Memory B cell (primary cell): ENCODE measurements around the gene OR10D3.
A peak's percentile ranks its signal among the peaks of the same experiment; 100 is the strongest.
"Not testable (repeated sequence)": the region's sequence is repeated elsewhere in the genome, so short reads cannot be mapped to it uniquely, and the experiment has no call there.

Source experiments
- ATAC-seq: fragments of 150-1000 bp; cut with Tn5 transposase; 2 replicates; pipeline ENCODE4 v1.10.0; 2021; ENCODE audit warnings: low read depth, mild to moderate bottlenecking, moderate library complexity
- DNase-seq, 2 donors: peaks; one replicate each; pipeline ENCODE4 v3.0.0; 2022; ENCODE audit warnings: low spot score in 2 of 2
- H3K27ac Mint-ChIP-seq: one replicate; pipeline ENCODE4 v1.8.0; 2022; ENCODE audit warnings: mild to moderate bottlenecking, moderate library complexity, mixed read lengths
- H3K27me3 Mint-ChIP-seq: one replicate; pipeline ENCODE4 v1.8.0; 2022; ENCODE audit warnings: mixed read lengths
- H3K36me3 Mint-ChIP-seq: one replicate; pipeline ENCODE4 v1.8.0; 2022; ENCODE audit warnings: mild to moderate bottlenecking, mixed read lengths
- H3K4me1 Mint-ChIP-seq: one replicate; pipeline ENCODE4 v1.8.0; 2022; ENCODE audit warnings: mixed read lengths
- H3K4me3 Mint-ChIP-seq: one replicate; pipeline ENCODE4 v1.8.0; 2022; ENCODE audit warnings: mild to moderate bottlenecking, moderate library complexity, mixed read lengths
- H3K9me3 Mint-ChIP-seq: one replicate; pipeline ENCODE4 v1.8.0; 2022; ENCODE audit warnings: mixed read lengths

The OR10D3 gene, protein sequence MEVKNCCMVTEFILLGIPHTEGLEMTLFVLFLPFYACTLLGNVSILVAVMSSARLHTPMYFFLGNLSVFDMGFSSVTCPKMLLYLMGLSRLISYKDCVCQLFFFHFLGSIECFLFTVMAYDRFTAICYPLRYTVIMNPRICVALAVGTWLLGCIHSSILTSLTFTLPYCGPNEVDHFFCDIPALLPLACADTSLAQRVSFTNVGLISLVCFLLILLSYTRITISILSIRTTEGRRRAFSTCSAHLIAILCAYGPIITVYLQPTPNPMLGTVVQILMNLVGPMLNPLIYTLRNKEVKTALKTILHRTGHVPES

DNA sequence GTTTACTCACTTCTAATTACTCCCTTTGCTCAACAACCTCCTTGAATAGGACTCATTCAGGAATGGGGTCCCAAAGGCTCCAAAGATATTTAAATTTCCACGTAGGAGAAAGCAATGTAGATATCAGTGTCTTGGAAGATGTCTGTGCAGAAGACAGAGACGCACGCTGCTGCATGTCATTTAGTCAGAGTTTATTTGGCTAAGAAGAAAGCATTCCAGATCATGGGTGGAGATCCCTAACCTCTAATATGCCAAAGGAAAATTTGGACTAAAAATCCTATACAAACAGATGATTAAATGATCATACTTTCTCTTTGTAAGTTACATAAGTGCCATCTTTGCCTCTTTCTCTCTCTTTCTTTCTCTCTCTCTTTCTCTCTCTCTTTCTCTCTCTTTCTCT is at the start of gene OR10D3:
Gene OR10D3, plus strand, starts transcription at position 278 of the 400 bp plus-strand sequence. CDS start 1,925 bp downstream, outside the sequence.
- no peaks in the 10 kb centered on the region for H3K9me3 Mint-ChIP-seq
- no peaks in the 10 kb centered on the region for H3K36me3 Mint-ChIP-seq
- H3K4me1 Mint-ChIP-seq = no peaks in the 10 kb centered on the region
- H3K4me3 Mint-ChIP-seq = no peak within 1 kb of the TSS
- H3K27ac Mint-ChIP-seq = no peak within 1 kb of the TSS
- ATAC-seq (no peak), DNase-seq (no peak)
- peaks cover 5% of the 10 kb centered on the region for H3K27me3 Mint-ChIP-seq

DNA sequence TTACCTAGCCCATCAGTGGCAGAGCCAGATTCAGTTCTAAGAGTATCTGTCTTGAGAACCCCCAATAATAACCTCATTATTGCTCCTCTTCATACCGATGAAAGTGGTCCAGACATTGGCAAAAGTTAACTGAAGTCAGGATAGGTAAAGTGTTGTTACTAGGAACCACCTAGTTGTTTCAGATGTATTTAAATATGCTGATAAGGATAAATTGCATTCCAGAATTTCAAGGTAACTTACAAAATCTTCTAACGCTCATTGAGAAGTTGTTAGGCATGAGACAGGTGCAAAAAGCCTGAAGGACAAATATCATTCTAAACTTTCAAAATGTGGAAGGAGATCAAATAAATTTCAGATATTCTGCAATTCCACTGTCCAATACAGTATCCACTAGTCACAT is 40.1 kb upstream of the OR10D3 start:
- H3K4me1 Mint-ChIP-seq = no peaks in the 10 kb centered on the region
- no peak overlapping the region for H3K27ac Mint-ChIP-seq
- ATAC-seq = no peak
- H3K36me3 Mint-ChIP-seq = peaks cover 24% of the 10 kb centered on the region
- DNase-seq = no peak
- peaks cover 7% of the 10 kb centered on the region for H3K9me3 Mint-ChIP-seq
- no peaks in the 10 kb centered on the region for H3K27me3 Mint-ChIP-seq
- H3K4me3 Mint-ChIP-seq = no peak overlapping the region

DNA sequence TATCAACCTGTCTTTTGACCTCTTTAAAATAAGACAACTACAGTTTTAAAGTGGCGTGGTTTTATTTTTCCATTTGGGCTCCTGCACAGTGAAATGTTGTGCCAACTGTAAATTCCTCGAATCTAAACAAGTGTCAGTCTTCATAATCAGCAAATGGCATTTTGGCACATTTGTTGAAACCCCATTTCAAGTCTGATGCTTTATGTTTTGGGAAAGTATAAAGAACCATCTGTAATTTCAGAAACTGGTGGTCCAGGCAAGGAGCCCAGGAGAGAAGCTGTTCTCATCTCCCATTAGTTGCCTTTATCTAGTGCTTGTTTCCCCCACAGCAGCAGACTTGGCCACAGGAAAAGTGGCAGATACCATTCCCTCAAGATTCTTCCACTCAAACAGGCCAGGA is 35.2 kb upstream of the OR10D3 start:
- Mint-ChIP-seq H3K4me3 (no peak overlapping the region), H3K27me3 (no peaks in the 10 kb centered on the region), H3K27ac (no peak overlapping the region), H3K9me3 (peaks cover 2% of the 10 kb centered on the region), H3K36me3 (peaks cover 2% of the 10 kb centered on the region), H3K4me1 (peaks cover 2% of the 10 kb centered on the region)
- ATAC-seq (no peak), DNase-seq (no peak)

DNA sequence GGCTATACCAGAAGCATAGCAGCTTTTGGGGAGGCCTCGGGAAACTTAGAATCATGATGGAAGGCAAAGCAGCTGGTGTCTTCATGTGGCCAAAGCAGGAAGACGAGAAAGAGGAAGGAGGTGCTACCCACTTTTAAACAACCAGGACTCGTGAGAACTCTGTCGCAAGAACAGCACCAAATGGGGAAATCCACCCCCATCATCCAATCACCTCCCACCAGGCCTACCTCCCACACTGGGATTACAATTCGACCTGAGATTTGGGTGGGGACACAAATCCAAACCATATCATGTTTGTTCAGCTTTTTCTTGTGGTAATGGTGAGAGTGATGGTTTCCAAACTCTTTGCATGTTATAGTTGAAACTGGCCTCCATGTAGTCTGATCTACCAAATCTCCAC is 32.5 kb upstream of the OR10D3 start:
- Mint-ChIP-seq H3K4me3 (no peak overlapping the region), H3K36me3 (no peaks in the 10 kb centered on the region), H3K27me3 (no peaks in the 10 kb centered on the region), H3K9me3 (peaks cover 2% of the 10 kb centered on the region), H3K27ac (no peak overlapping the region), H3K4me1 (peaks cover 2% of the 10 kb centered on the region)
- ATAC-seq (peak; percentile 86), DNase-seq (no peak)

DNA sequence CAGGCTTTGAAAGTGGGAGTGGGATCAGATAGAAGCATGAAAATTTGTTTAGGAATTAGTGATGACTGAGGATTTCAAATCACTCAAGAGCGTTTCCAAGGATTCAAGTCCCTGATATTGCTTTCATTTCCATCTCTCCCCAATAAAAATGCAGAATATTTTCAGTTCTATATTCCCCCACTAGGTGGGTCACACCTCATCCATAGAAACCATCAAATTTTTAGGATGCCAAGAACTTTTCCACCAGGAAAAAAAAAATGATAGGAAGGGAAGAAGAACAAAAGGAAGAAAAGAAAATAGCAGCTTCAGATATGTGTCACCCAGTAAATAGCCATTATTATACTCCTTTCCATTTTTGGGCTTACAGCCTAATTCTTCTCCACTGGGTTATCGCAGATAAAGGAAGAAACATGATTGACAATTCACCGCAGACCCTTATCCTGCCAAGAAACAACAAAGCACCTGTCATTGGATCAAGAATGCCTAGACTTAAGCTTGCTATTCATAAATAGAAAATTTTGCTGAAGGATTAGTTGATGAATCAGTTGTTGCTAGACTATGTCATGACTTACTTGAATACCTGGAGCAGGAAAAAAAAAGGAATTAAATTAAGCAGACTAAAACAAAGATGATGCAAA is 30.3 kb upstream of the OR10D3 start:
- Mint-ChIP-seq H3K4me1 (peaks cover 2% of the 10 kb centered on the region), H3K27me3 (peaks cover 5% of the 10 kb centered on the region), H3K4me3 (no peak overlapping the region), H3K27ac (no peak overlapping the region), H3K9me3 (peaks cover 2% of the 10 kb centered on the region), H3K36me3 (no peaks in the 10 kb centered on the region)
- ATAC-seq = no peak
- no peak for DNase-seq

DNA sequence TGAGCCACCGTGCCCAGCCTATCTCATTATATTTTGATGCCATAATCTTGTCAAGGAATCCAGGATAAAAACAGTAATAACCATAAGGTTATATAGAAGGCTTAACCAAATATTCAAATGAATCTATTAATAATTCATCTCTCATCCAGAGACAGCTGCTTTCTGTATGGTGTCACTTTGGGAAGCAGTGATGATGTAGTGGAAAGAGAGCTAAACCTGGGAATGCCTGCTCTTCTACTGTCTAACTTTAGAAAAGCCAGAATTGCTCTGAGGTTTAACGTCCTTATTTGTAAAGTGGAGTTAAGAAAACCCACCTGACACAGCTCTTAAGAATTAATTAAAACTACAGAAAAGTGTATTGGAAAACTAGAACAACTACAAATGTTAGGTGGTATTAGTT is 29.3 kb upstream of the OR10D3 start:
- Mint-ChIP-seq H3K9me3 (peaks cover 2% of the 10 kb centered on the region), H3K27ac (no peak overlapping the region), H3K4me1 (peaks cover 2% of the 10 kb centered on the region), H3K36me3 (no peaks in the 10 kb centered on the region), H3K27me3 (peaks cover 9% of the 10 kb centered on the region), H3K4me3 (no peak overlapping the region)
- no peak for DNase-seq
- ATAC-seq = no peak

DNA sequence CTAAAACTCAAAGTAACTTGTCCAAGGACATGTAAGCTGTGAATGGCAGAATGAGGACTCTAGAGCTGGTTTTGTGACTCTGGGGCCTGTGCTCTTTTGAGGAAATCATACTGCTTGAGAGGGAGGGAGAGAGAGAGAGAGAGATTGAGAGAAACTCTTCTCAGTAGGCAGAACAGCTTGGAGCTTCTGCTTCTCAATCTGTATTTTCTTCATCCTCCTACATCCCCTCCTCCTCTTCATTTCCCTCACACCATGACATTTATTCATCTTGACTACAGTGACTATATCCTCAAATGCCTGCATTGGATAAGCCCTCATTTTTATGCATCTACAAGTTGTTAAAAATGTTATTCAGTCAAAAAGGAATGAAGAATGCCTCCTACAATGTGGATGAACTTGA is 23.7 kb upstream of the OR10D3 start:
- no peaks in the 10 kb centered on the region for H3K4me1 Mint-ChIP-seq
- no peaks in the 10 kb centered on the region for H3K36me3 Mint-ChIP-seq
- DNase-seq (no peak), ATAC-seq (no peak)
- no peak overlapping the region for H3K4me3 Mint-ChIP-seq
- peaks cover 12% of the 10 kb centered on the region for H3K27me3 Mint-ChIP-seq
- H3K9me3 Mint-ChIP-seq = no peaks in the 10 kb centered on the region
- no peak overlapping the region for H3K27ac Mint-ChIP-seq

DNA sequence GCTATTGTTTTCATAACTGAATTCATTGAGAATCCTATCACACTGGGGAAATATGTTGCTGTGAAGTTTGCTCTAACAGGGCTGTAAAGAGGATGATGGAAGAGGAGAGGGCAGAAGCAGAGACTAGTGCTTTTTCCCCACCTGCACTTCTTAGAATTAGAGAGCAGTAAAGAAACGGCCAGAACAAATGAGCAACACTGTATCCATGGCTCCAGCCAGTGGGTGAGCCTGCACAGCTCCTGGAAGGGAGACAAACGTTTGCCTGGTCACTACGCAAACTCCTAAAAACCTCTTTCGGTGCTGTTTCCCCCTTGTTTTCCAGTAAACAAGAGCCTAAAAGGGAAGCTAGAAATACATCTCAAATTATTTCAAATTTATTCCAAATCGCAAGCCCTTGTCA is 22.2 kb upstream of the OR10D3 start:
- ATAC-seq (no peak), DNase-seq (no peak)
- no peaks in the 10 kb centered on the region for H3K4me1 Mint-ChIP-seq
- peaks cover 12% of the 10 kb centered on the region for H3K27me3 Mint-ChIP-seq
- H3K4me3 Mint-ChIP-seq = no peak overlapping the region
- no peak overlapping the region for H3K27ac Mint-ChIP-seq
- H3K36me3 Mint-ChIP-seq = no peaks in the 10 kb centered on the region
- H3K9me3 Mint-ChIP-seq = peaks cover 2% of the 10 kb centered on the region

DNA sequence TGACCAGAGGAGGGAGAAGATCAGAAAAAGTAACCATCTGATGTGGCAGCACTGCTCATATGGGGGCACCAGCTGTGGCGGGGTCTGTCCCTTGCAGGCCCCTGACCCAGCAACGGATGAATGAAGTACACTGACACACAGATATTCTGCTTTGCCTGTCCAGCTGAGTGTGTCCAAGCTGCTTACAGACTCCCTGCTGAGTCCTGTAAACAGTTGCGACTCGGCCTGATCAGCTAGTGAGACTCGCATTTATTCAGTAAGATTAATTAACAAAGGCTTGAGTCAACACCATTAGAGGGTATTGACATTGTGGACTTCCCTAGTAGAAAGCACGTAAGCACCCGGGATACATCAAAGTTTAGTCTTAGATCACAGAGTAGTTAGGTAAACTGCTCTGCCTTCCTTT is 15.3 kb upstream of the OR10D3 start:
- Mint-ChIP-seq H3K27ac (no peak overlapping the region), H3K36me3 (no peaks in the 10 kb centered on the region)

DNA sequence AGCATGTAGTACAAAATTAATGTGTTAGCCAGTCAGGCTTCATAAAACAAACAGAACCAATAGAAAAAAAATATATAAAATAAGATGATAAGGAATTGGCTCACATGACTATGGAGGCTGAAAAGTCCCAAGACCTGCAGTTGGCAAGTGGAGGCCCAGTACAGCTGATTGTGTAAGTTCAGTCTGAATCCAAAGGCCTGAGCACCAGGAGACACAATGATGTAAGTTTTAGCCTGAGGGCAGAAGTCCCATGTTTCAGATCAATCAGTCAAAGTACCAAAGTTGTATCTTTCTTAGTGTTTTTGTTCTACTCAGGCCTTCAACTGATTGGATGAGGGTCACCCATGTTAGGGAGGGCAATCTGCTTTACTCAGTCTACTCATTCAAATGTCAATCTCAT is 14.3 kb upstream of the OR10D3 start:
- no peak overlapping the region for H3K4me3 Mint-ChIP-seq
- H3K27ac Mint-ChIP-seq = no peak overlapping the region

More for the DNA sequence above, 15.3 kb upstream of the OR10D3 start:
- H3K9me3 Mint-ChIP-seq = peaks cover 3% of the 10 kb centered on the region
- DNase-seq = no peak
- no peak for ATAC-seq
- H3K27me3 Mint-ChIP-seq = peaks cover 6% of the 10 kb centered on the region
- H3K4me1 Mint-ChIP-seq = peaks cover 2% of the 10 kb centered on the region
- no peak overlapping the region for H3K4me3 Mint-ChIP-seq

DNA sequence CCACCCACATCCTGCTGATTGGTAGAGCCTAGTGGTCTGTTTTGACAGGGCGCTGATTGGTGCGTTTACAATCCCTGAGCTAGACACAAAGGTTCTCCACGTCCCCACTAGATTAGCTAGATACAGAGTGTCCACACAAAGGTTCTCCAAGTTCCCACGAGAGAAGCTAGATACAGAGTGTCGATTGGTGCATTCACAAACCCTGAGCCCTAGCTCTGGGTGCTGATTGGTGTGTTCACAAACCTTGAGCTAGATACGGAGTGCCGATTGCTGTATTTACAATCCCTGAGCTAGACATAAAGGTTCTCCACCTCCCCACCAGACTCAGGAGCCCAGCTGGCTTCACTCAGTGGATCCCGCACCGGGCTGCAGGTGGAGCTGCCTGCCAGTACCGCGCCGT is 12.8 kb upstream of the OR10D3 start:
- ATAC-seq, H3K9me3 Mint-ChIP-seq, H3K27me3 Mint-ChIP-seq, DNase-seq, H3K4me3 Mint-ChIP-seq, H3K36me3 Mint-ChIP-seq, H3K27ac Mint-ChIP-seq, H3K4me1 Mint-ChIP-seq: not testable (repeated sequence)

More for the DNA sequence above, 14.3 kb upstream of the OR10D3 start:
- peaks cover 3% of the 10 kb centered on the region for H3K9me3 Mint-ChIP-seq
- H3K36me3 Mint-ChIP-seq = no peaks in the 10 kb centered on the region
- DNase-seq (no peak), ATAC-seq (no peak)
- H3K4me1 Mint-ChIP-seq = peaks cover 2% of the 10 kb centered on the region
- peaks cover 6% of the 10 kb centered on the region for H3K27me3 Mint-ChIP-seq

DNA sequence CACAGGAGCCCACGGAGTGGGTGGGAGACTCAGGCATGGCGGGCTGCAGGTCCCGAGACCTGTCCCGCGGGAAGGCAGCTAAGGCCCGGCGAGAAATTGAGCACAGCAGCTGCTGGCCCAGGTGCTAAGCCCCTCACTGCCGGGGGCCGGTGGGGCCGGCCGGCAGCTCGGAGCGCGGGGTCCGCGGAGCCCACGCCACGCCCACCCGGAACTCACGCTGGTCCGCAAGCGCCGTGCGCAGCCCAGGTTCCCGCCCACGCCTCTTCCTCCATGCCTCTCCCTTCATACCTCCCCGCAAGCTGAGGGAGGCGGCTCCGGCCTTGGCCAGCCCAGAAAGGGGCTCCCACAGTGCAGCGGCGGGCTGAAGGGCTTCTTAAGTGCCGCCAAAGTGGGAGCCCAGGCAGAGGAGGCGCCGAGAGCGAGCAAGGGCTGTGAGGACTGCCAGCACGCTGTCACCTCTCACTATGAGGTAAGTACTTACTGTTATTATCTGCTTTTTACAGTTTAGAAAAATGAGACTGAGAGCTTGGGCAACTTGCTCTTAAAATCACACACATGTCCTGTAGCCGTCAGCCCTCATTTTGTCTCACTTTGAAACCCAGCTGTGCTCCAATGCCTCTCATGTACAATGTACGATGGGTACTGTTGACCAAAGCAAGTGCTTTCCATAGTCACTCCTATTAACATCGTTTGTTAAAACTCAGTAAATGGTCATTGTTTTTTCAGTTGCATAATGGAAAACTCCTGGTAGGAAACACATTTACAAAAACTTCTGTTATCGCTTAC is 12.2 kb upstream of the OR10D3 start:
- ATAC-seq = no peak
- Mint-ChIP-seq H3K4me3 (no peak overlapping the region), H3K36me3 (no peaks in the 10 kb centered on the region), H3K9me3 (peaks cover 1% of the 10 kb centered on the region), H3K27me3 (peaks cover 6% of the 10 kb centered on the region), H3K27ac (no peak overlapping the region), H3K4me1 (peaks cover 2% of the 10 kb centered on the region)
- no peak for DNase-seq

DNA sequence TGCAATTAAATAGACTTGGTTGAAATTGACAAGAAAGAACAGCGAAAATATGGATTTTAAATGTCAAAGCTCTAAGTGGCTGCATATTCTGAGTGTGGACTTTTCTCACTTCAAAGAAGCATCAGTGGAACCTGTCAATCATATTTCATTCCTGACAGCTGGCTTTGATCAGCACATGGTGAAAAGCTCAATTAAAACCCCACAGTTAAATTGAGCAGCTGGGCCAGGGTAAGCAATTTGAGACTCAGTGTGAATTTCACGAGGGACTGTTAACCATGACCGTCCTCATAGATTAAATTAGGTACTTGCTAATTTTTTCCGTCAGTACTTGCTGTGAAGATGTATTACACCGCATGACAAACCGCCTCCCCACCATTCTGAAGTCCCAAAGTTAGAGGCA is 11.0 kb upstream of the OR10D3 start:
- Mint-ChIP-seq H3K27me3 (peaks cover 6% of the 10 kb centered on the region), H3K27ac (no peak overlapping the region), H3K9me3 (peaks cover 1% of the 10 kb centered on the region), H3K4me1 (peaks cover 2% of the 10 kb centered on the region), H3K36me3 (no peaks in the 10 kb centered on the region), H3K4me3 (no peak overlapping the region)
- DNase-seq (no peak), ATAC-seq (no peak)

DNA sequence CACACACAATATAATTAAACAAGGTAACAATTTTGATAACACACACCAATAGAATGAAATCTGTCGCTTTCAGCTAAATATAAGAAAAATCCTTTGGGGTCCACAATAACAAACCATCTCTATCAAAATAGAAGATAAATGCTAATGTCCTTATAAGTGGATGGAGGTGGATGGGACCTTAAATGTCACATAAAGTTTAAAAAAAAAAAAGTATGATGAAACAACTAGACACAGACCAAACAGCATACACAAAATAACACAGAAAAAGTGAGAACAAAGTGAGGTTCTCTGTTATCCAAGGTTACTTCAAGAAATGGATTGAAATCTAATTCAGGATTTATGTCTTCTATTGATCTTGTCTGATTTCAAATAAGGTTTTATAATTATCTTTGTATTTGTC is 10.5 kb upstream of the OR10D3 start:
- Mint-ChIP-seq H3K4me3 (no peak overlapping the region), H3K27me3 (peaks cover 2% of the 10 kb centered on the region), H3K9me3 (peaks cover 1% of the 10 kb centered on the region), H3K4me1 (peaks cover 2% of the 10 kb centered on the region), H3K36me3 (no peaks in the 10 kb centered on the region), H3K27ac (no peak overlapping the region)
- DNase-seq (no peak), ATAC-seq (no peak)
